ENCODE results near the gene CSNK1G1.

Gene CSNK1G1

DNA sequence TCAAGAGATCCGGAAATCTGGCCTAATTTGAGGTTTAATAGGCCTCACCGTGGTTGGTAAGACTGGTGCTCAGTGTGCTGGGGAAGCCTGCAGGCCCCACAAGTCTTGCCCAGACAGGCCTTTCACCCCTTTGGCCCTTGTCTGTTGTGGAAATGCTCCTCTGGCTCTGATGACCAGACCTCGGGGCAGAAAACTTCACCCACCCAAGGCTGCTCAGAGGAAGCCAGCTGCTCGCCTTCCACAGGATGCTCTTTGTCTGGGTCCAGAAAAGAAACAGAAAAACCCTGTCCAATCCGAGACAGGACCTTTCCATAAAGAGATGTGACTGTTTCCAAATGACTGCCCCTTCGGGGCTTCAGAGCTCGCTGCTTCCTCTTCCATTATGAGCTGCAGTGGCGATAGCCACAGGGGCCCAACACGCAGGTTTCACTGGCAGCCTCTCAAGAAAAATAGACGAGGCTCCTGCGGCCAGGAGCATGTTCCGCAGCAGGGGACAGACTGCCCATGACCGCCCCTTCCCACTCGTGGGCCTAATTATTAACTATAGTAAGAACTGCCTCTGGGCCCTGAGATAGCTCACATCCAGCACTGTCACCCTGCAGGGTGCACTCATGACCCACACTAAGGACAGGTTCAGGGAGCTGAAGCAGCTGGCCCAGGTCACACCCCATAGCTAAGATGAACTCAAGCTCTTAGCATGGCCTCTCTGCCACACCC, 211.2 kb downstream of the CSNK1G1 start:
- peak overlapping the region; percentile 49 for H3K4me3 ChIP-seq (ENCODE audit: low read length)
- peak overlapping the region; percentile 95 for H3K27ac ChIP-seq (ENCODE audit: low read length)
- no peaks in the 10 kb centered on the region for H3K27me3 ChIP-seq (ENCODE audit: low read depth, low read length)
- H4K20me1 ChIP-seq (ENCODE audit: insufficient read depth, low read length) = no peaks in the 10 kb centered on the region
- peaks cover 38% of the 10 kb centered on the region for H3K4me1 ChIP-seq (ENCODE audit: low read length)
- no peaks in the 10 kb centered on the region for H3K9me3 ChIP-seq (ENCODE audit: insufficient read depth, low read length)
- H3K36me3 ChIP-seq (replicated peaks; ENCODE audit: low read depth, low read length) = peaks cover 10% of the 10 kb centered on the region
- no peak overlapping the region for H2AFZ ChIP-seq (ENCODE audit: low read depth, low read length)
- H3K4me2 ChIP-seq (ENCODE audit: low read length) = peak overlapping the region; percentile 76
- H3K9ac ChIP-seq (ENCODE audit: low read length) = peak overlapping the region; percentile 64
- H3K79me2 ChIP-seq (ENCODE audit: low read length) = no peaks in the 10 kb centered on the region
- no peak for TF ChIP-seq EZH2phosphoT487 (IDR thresholded peaks at IDR 0.05; ENCODE audit: low read depth)
- TF ChIP-seq, protein P1, sequence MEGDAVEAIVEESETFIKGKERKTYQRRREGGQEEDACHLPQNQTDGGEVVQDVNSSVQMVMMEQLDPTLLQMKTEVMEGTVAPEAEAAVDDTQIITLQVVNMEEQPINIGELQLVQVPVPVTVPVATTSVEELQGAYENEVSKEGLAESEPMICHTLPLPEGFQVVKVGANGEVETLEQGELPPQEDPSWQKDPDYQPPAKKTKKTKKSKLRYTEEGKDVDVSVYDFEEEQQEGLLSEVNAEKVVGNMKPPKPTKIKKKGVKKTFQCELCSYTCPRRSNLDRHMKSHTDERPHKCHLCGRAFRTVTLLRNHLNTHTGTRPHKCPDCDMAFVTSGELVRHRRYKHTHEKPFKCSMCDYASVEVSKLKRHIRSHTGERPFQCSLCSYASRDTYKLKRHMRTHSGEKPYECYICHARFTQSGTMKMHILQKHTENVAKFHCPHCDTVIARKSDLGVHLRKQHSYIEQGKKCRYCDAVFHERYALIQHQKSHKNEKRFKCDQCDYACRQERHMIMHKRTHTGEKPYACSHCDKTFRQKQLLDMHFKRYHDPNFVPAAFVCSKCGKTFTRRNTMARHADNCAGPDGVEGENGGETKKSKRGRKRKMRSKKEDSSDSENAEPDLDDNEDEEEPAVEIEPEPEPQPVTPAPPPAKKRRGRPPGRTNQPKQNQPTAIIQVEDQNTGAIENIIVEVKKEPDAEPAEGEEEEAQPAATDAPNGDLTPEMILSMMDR (IDR thresholded peaks at IDR 0.05; ENCODE audit: low read depth, low read length) = no peak

DNA sequence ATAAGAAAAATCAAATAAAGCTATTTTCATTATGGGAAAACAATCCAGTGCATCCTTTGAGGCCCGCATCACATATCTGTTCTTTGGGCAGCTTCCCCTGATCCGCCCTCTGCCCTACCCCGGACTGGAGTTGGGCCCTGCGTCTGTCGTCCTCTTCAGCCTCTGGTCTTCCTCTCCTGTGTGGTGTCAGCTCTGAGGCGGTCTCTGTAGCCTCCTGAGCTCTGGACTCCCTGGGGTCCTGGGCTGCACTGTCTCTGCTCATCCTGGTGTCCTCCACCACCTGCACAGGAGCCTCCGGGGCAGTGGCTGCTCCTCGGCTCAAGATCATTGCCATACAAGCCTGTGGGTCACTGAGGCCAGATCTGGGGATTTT, 211.8 kb downstream of the CSNK1G1 start:
- TF ChIP-seq, protein P1 (IDR thresholded peaks at IDR 0.05; ENCODE audit: low read depth, low read length) = no peak
- Histone ChIP-seq H3K27ac (ENCODE audit: low read length) (peak overlapping the region; percentile 95), H3K4me1 (ENCODE audit: low read length) (peaks cover 34% of the 10 kb centered on the region), H3K9me3 (ENCODE audit: insufficient read depth, low read length) (no peaks in the 10 kb centered on the region), H4K20me1 (ENCODE audit: insufficient read depth, low read length) (no peaks in the 10 kb centered on the region), H2AFZ (ENCODE audit: low read depth, low read length) (no peak overlapping the region), H3K79me2 (ENCODE audit: low read length) (no peaks in the 10 kb centered on the region), H3K27me3 (ENCODE audit: low read depth, low read length) (no peaks in the 10 kb centered on the region), H3K4me3 (ENCODE audit: low read length) (peak overlapping the region; percentile 49; the same call in 1 of the 2 replicates), H3K9ac (ENCODE audit: low read length) (peak overlapping the region; percentile 64), H3K4me2 (ENCODE audit: low read length) (peak overlapping the region; percentile 76), H3K36me3 (replicated peaks; ENCODE audit: low read depth, low read length) (peaks cover 10% of the 10 kb centered on the region)

DNA sequence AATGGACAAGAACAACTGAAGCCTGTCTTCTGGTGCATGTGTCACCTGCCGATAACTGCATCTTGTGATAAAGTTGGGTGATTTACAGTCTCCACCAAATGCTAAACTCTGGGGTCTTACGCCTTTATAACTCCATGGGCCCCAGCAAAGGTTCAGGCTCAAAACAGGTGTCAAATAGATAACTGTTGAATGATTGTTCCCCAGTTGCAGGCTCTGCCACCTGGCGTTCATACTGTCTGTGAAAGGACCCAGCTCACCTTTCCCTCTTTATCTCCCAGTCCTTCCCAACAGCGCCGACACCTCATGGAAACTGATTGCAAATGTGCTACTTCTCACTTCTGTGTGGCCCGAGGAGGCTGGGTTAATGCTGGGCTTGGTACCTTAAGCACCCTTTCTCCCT, 212.7 kb downstream of the CSNK1G1 start:
- no peak for TF ChIP-seq EZH2phosphoT487 (IDR thresholded peaks at IDR 0.05; ENCODE audit: low read depth)
- TF ChIP-seq, protein P1 (IDR thresholded peaks at IDR 0.05; ENCODE audit: low read depth, low read length) = peak; percentile 14; the same call in 1 of the 2 replicates
- H3K4me2 ChIP-seq (ENCODE audit: low read length) = peak overlapping the region; percentile 76

DNA sequence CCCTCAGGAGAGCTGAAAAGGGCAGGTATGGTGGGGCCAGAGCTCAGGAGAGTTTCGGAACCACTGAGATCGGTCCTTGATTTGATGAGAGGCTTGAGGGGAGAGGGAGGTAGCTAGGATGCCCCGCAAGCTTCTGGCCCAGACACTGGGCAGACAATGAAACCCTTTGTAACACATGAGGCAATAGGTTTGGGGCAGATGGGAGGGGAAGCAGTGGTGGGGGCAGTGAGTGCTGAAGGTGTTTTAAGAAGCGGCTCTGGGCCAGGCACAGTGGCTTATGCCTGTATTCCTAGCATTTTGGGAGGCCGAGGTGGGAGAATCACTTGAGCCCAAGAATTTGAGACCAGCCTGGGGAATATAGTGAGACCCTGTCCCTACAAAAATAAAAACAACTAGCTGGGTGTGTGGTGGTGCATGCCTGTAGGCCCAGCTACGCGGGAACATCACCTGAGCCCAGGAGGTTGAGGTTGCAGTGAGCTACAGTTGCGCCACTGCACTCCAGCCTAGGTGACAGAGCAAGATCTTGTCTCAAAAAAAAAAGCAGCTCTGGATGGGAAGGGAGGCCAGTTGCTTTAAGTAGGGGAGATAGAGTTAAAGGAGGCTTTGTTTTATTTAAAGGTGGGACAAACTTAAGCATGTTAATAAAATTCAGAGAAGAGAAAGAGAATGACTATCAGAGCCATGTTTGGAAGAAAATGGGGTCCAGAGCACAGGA, 214.0 kb downstream of the CSNK1G1 start:
- TF ChIP-seq, protein P1 (IDR thresholded peaks at IDR 0.05; ENCODE audit: low read depth, low read length) = no peak
- TF ChIP-seq EZH2phosphoT487 (IDR thresholded peaks at IDR 0.05; ENCODE audit: low read depth) = no peak

More for the DNA sequence above, 212.7 kb downstream of the CSNK1G1 start:
- Histone ChIP-seq H3K9me3 (ENCODE audit: insufficient read depth, low read length) (no peaks in the 10 kb centered on the region), H4K20me1 (ENCODE audit: insufficient read depth, low read length) (peaks cover 5% of the 10 kb centered on the region; the same call in 1 of the 2 replicates), H3K9ac (ENCODE audit: low read length) (no peak overlapping the region), H3K27ac (ENCODE audit: low read length) (peak overlapping the region; percentile 95), H3K4me3 (ENCODE audit: low read length) (no peak overlapping the region), H2AFZ (ENCODE audit: low read depth, low read length) (no peak overlapping the region), H3K27me3 (ENCODE audit: low read depth, low read length) (no peaks in the 10 kb centered on the region), H3K36me3 (replicated peaks; ENCODE audit: low read depth, low read length) (peaks cover 15% of the 10 kb centered on the region), H3K4me1 (ENCODE audit: low read length) (peaks cover 34% of the 10 kb centered on the region), H3K79me2 (ENCODE audit: low read length) (no peaks in the 10 kb centered on the region)

More for the DNA sequence above, 214.0 kb downstream of the CSNK1G1 start:
- Histone ChIP-seq H3K4me1 (ENCODE audit: low read length) (peaks cover 34% of the 10 kb centered on the region), H3K9me3 (ENCODE audit: insufficient read depth, low read length) (no peaks in the 10 kb centered on the region), H3K36me3 (replicated peaks; ENCODE audit: low read depth, low read length) (peaks cover 26% of the 10 kb centered on the region), H3K4me2 (ENCODE audit: low read length) (no peak overlapping the region), H3K79me2 (ENCODE audit: low read length) (no peaks in the 10 kb centered on the region), H3K27ac (ENCODE audit: low read length) (no peak overlapping the region), H4K20me1 (ENCODE audit: insufficient read depth, low read length) (peaks cover 5% of the 10 kb centered on the region; the same call in 1 of the 2 replicates), H3K4me3 (ENCODE audit: low read length) (no peak overlapping the region), H3K9ac (ENCODE audit: low read length) (no peak overlapping the region), H2AFZ (ENCODE audit: low read depth, low read length) (no peak overlapping the region), H3K27me3 (ENCODE audit: low read depth, low read length) (no peaks in the 10 kb centered on the region)

Data from OCI-LY3 (cell line).